B cell (primary cell): Measurements from ENCODE around the gene OSBP2. TPM values are rescaled to one million over a fixed set of nuclear protein-coding genes. Genes with fewer than 3 reads are reported as not detected.

Experiments
- ATAC-seq: fragments of 200-7000 bp; cut with Tn5 transposase; one replicate; pipeline ENCODE4 v1.10.0; 2021; ENCODE audit warnings: low read depth, mild to moderate bottlenecking, moderate number of reproducible peaks, moderate library complexity
- CTCF ChIA-PET: fragments of 350-600 bp; sonication (Branson Sonifier 250); formaldehyde crosslinking; loops from one replicate; lab custom pipeline; 2021; ENCODE audit warnings: antibody characterized with exemption, inconsistent platforms; lab: Charles Lee
- POLR2A ChIA-PET: fragments of 350-600 bp; sonication (Branson Sonifier 250); formaldehyde crosslinking; loops from one replicate; lab custom pipeline; 2021; ENCODE audit warnings: antibody characterized with exemption; lab: Charles Lee
- DNase-seq: peaks from one replicate; pipeline ENCODE4 v3.0.0; 2013
- H2AFZ ChIP-seq: 2 replicates; pipeline ENCODE4 v1.6.1; 2012; ENCODE audit warnings: mild to moderate bottlenecking, low read depth, low read length; ENCODE audit not compliant: insufficient read depth, poor library complexity, severe bottlenecking
- H3K27ac ChIP-seq, 2 donors: 1 replicate in 1 of 2; 2 replicates in 1 of 2; pipeline ENCODE4 v1.5.1; 2012 to 2013; ENCODE audit warnings: low read length in 2 of 2, mild to moderate bottlenecking in 2 of 2, moderate library complexity in 1 of 2
- H3K27me3 ChIP-seq, 4 experiments: fragments of 200-600 bp in 1 of 4; sonication (generic) in 1 of 4; replicated peaks in 1 of 4; 1 replicate in 2 of 4; 2 replicates in 2 of 4; pipeline versions ENCODE4 v1.6.1 to v1.7.0; 2013 to 2016; ENCODE audit warnings: low read length in 3 of 4, mild to moderate bottlenecking in 2 of 4, mixed read lengths in 1 of 4, moderate library complexity in 1 of 4; ENCODE audit not compliant: insufficient read depth in 4 of 4, control insufficient read depth in 3 of 4; ENCODE audit errors: control extremely low read depth in 1 of 4
- H3K36me3 ChIP-seq, 2 experiments: replicated peaks in 1 of 2; 1 replicate in 1 of 2; 2 replicates in 1 of 2; pipeline versions ENCODE4 v1.6.1 to v1.7.1; 2013; ENCODE audit warnings: low read length in 1 of 2; ENCODE audit not compliant: insufficient read depth in 2 of 2, control insufficient read depth in 1 of 2; ENCODE audit errors: control extremely low read depth in 1 of 2, extremely low read depth in 1 of 2
- H3K4me1 ChIP-seq, 2 donors: fragments of 200-600 bp in 1 of 2; sonication (generic) in 1 of 2; 1 replicate in 1 of 2; 2 replicates in 1 of 2; pipeline versions ENCODE4 v1.5.1 to v1.6.1; 2013 to 2017; ENCODE audit warnings: low read length in 2 of 2; ENCODE audit not compliant: control insufficient read depth in 2 of 2, insufficient read depth in 2 of 2
- H3K4me2 ChIP-seq: replicated peaks from 2 replicates; pipeline ENCODE3; 2012; ENCODE audit warnings: mild to moderate bottlenecking, low read depth, low read length; ENCODE audit not compliant: poor library complexity, severe bottlenecking
- H3K4me3 ChIP-seq, 5 experiments: fragments of 200-600 bp in 1 of 5; sonication (generic) in 1 of 5; 1 replicate in 3 of 5; 2 replicates in 2 of 5; pipeline versions ENCODE4 v1.5.1 to v1.7.0; 2011 to 2016; ENCODE audit warnings: low read length in 4 of 5, mild to moderate bottlenecking in 4 of 5, low read depth in 2 of 5, control low read depth in 1 of 5, moderate library complexity in 1 of 5; ENCODE audit not compliant: insufficient read depth in 1 of 5; ENCODE audit errors: control extremely low read depth in 1 of 5, extremely low read depth in 1 of 5
- H3K79me2 ChIP-seq: fragments of 200-600 bp; sonication (generic); one replicate; pipeline ENCODE4 v1.6.0; 2016; ENCODE audit warnings: low read length; ENCODE audit not compliant: control insufficient read depth, insufficient read depth
- H3K9ac ChIP-seq: fragments of 200-600 bp; sonication (generic); 2 replicates; pipeline ENCODE4 v1.6.1; 2017; ENCODE audit warnings: mild to moderate bottlenecking, low read length, moderate library complexity
- H3K9me3 ChIP-seq, 3 donors: one replicate each; pipeline versions ENCODE4 v1.6.1 to v1.7.1; 2013; ENCODE audit warnings: low read length in 2 of 3; ENCODE audit not compliant: control insufficient read depth in 2 of 3, insufficient read depth in 1 of 3; ENCODE audit errors: control extremely low read depth in 1 of 3
- H4K20me1 ChIP-seq: 2 replicates; pipeline ENCODE4 v1.6.0; 2012; ENCODE audit warnings: mild to moderate bottlenecking, low read length; ENCODE audit not compliant: insufficient read depth, control insufficient read depth, poor library complexity, severe bottlenecking
- H3K27ac Mint-ChIP-seq: one replicate; pipeline ENCODE4 v1.8.0; 2021; ENCODE audit warnings: mixed read lengths
- H3K27me3 Mint-ChIP-seq: one replicate; pipeline ENCODE4 v1.8.0; 2021; ENCODE audit warnings: mixed read lengths
- H3K4me1 Mint-ChIP-seq: one replicate; pipeline ENCODE4 v1.8.0; 2021; ENCODE audit warnings: mixed read lengths
- H3K4me3 Mint-ChIP-seq: one replicate; pipeline ENCODE4 v1.8.0; 2021; ENCODE audit warnings: mixed read lengths
- H3K9me3 Mint-ChIP-seq: one replicate; pipeline ENCODE4 v1.8.0; 2022; ENCODE audit warnings: mixed read lengths; ENCODE audit not compliant: insufficient read depth
- EZH2 ChIP-seq: IDR thresholded peaks from 2 replicates; pipeline ENCODE4 v1.6.1; 2012; ENCODE audit warnings: borderline replicate concordance, low read depth, mild to moderate bottlenecking, moderate library complexity, low read length; ENCODE audit not compliant: insufficient read depth, poor library complexity, severe bottlenecking
- WGBS: methylation state at CpG from one replicate; pipeline ENCODE4 v1.1.5; 2013; ENCODE audit warnings: missing lambda C conversion rate; ENCODE audit not compliant: insufficient coverage; 5-methylcytosine and 5-hydroxymethylcytosine counted together
- intact Hi-C: fragments of 100-400 bp; cut with micrococcal nuclease; formaldehyde crosslinking; loops from one replicate; pipeline ENCODE4 v1.10.0; 2022
- polyA plus RNA-seq: library from polyadenylated mRNA; depleted of rRNA; stranded (reverse); fragments of >200 nt; gene quantifications from 2 replicates; pipeline ENCODE4 v1.2.3, GENCODE V29; 2012
- total RNA-seq, 2 donors: library from RNA; stranded (reverse); fragments of 120-200 nt in 1 of 2; gene quantifications; 1 replicate in 1 of 2; 2 replicates in 1 of 2; pipeline versions ENCODE4 v1.2.3 to v1.2.4, GENCODE V29; 2013 to 2022
- TF ChIP-seq, protein P1 (sequence below): fragments of 200-600 bp; IDR thresholded peaks from one replicate; pipeline ENCODE4 v1.8.0; 2022; ENCODE audit warnings: antibody characterized with exemption, mild to moderate bottlenecking

OSBP2 gene
- total and polyA plus RNA-seq, 2 donors (not counting 1 experiment from before 2014, with no cell fraction given): 0.10 to 1.0 TPM

DNA sequence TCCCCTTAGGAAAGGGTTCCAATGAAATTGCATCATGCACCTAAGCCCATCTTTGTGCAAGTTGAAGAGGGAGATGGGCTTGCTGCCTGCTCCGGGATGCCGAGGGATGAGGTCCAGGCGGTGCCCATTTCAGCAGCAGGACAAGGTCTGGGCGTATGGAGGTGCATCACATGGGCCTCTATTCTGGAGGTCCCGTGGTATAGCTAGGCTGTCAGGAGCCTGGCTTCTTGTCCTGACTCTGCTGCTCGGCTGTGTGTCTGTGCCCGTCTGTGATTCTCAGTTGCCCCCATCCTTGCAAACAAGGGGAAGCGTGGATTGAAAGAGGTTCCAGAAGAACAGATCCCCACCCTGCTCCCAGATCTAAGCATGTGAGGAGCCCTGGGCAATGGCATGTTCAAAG lies 130.0 kb downstream of the OSBP2 start:
- Mint-ChIP-seq H3K4me3 (no peak overlapping the region), H3K4me1 (peaks cover 8% of the 10 kb centered on the region), H3K27me3 (peaks cover 64% of the 10 kb centered on the region), H3K9me3 (no peaks in the 10 kb centered on the region), H3K27ac (no peak overlapping the region)
- CTCF ChIA-PET: no interaction called here
- H3K4me1 ChIP-seq: peaks cover 0 to 10% of the 10 kb centered on the region in 2 donors
- no peaks in the 10 kb centered on the region for H4K20me1 ChIP-seq
- no peak for ATAC-seq
- POLR2A ChIA-PET: no interaction called here
- H2AFZ ChIP-seq: no peak overlapping the region
- H3K27me3 ChIP-seq: peaks cover 0 to 32% (median 12%) of the 10 kb centered on the region in 4 experiments
- DNase-seq: no peak
- no peaks in the 10 kb centered on the region for H3K79me2 ChIP-seq
- TF ChIP-seq, protein P1, sequence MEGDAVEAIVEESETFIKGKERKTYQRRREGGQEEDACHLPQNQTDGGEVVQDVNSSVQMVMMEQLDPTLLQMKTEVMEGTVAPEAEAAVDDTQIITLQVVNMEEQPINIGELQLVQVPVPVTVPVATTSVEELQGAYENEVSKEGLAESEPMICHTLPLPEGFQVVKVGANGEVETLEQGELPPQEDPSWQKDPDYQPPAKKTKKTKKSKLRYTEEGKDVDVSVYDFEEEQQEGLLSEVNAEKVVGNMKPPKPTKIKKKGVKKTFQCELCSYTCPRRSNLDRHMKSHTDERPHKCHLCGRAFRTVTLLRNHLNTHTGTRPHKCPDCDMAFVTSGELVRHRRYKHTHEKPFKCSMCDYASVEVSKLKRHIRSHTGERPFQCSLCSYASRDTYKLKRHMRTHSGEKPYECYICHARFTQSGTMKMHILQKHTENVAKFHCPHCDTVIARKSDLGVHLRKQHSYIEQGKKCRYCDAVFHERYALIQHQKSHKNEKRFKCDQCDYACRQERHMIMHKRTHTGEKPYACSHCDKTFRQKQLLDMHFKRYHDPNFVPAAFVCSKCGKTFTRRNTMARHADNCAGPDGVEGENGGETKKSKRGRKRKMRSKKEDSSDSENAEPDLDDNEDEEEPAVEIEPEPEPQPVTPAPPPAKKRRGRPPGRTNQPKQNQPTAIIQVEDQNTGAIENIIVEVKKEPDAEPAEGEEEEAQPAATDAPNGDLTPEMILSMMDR: no peak
- TF ChIP-seq EZH2: no peak
- H3K4me3 ChIP-seq: no peak overlapping the region
- 85% methylated on average over 8 of the region's 8 CpGs for WGBS
- H3K36me3 ChIP-seq: no peaks in the 10 kb centered on the region
- no peaks in the 10 kb centered on the region for H3K9me3 ChIP-seq
- H3K27ac ChIP-seq: no peak overlapping the region
- H3K4me2 ChIP-seq: no peak overlapping the region
- intact Hi-C loops: no loop called here
- H3K9ac ChIP-seq: no peak overlapping the region

DNA sequence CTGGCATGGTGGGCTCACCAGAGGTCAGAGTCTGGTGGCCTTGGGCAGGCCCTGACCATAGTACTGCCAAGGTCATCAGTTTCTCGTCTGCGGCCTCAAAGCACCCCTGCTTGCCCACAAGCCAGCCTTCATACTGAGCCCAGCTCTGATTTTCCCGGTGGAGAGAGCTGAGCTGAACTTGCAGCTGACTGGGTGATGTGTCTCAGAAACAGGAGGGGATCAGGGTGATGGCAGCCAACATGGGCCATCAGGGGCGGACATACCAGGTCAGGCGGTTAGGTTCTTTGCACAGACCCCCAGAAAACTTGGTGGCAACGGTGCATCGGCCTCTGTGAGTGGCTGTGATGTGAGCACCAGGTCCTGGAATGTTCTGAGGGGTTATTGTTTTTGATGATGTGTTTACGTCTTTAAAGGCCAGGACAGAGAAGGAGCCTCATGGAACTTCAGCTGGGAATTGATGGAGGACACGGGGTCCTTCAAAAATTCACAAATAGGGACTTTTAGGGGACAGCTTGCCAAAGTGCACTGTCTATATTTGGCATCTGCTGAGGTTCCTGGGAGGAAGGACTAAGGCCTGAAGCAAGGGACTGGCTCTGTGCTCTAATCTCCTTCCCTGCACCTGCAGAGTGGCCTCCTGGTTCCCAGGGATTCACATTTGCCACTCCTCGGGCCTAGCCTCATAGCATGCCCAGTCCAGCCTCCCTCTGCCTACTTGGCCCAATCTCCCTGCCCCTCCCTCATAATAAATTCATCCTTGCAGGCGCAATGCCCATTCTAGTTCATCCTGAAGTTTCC lies 131.2 kb downstream of the OSBP2 start:
- H3K4me1 Mint-ChIP-seq: peaks cover 8% of the 10 kb centered on the region
- ATAC-seq: no peak
- H3K27ac Mint-ChIP-seq: no peak overlapping the region
- no peak overlapping the region for H3K9ac ChIP-seq
- H3K36me3 ChIP-seq: no peaks in the 10 kb centered on the region
- H3K27me3 Mint-ChIP-seq: peaks cover 59% of the 10 kb centered on the region
- 90% methylated on average over 8 of the region's 11 CpGs for WGBS
- H3K9me3 Mint-ChIP-seq: no peaks in the 10 kb centered on the region
- H3K4me3 Mint-ChIP-seq: no peak overlapping the region
- peaks cover 0 to 30% (median 11%) of the 10 kb centered on the region in 4 experiments for H3K27me3 ChIP-seq
- H2AFZ ChIP-seq: no peak overlapping the region
- no peak for DNase-seq
- TF ChIP-seq EZH2: no peak
- TF ChIP-seq, protein P1: no peak
- H3K4me1 ChIP-seq: peaks cover 0 to 10% of the 10 kb centered on the region in 2 donors
- intact Hi-C loops: no loop called here
- ChIA-PET POLR2A (no interaction called here), CTCF (no interaction called here)
- H3K4me2 ChIP-seq: no peak overlapping the region
- H4K20me1 ChIP-seq: no peaks in the 10 kb centered on the region
- no peaks in the 10 kb centered on the region for H3K79me2 ChIP-seq
- H3K9me3 ChIP-seq: no peaks in the 10 kb centered on the region
- H3K27ac ChIP-seq: no peak overlapping the region
- H3K4me3 ChIP-seq: no peak overlapping the region
